ENCODE data around the gene INHBA.

The INHBA gene
- total RNA-seq: 0 reads per million in 2 donors

DNA sequence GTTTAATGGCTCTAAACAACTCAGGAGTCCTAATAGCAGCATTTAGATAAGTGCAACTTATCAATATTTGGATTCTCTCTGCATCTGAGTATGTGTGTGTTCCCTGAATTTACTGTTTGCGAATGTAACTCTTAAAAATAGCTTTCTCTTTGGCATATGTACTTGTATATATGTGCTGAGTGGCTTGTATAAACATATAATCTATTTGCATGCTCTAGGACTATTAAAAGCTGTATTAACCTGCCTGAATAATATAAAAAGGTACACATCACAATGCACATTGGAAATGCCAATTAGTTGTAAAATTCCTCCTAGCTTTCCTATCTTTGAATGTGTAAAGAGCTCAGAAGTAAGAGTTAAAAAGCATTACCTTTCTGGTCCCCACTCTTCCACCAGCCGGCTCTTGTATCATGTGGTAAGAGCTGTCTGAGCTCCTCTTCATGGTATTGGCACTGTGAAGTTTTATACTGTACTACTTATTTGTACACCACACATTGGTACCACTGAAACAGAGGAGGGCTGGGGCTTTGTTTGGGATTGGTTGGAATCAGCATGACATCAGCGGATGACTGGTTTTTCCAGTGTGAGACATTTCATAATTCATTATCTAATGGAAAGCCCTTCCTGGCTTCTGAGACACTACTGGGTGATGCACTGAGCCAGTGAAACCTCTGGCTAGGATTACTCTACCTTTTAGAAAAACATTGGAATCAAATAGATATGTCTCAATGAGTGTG, at the start of gene INHBA:
INHBA (minus strand) TSS at position 456 of the 737 bp plus-strand sequence. CDS start 2,716 bp downstream, outside the sequence.
- DNase-seq: no peak

DNA sequence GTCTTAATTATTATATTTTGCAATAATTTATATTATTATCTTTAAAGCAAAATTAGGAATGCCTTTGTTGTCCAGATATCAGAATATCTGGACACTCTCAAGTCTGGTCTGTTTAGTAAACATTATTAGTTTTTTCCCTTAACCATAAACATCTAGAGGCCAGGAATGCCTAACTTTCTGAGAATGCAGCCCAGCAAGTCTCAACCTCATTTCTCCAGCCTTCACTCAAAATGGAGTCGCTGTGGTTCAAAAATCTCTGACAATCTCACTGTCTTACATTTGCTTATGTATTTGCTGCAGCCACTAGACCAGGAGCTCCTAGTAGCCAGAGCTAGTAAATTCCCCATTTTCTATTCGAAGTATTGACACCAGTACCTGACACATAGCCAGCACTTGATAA, 49.7 kb upstream of the INHBA start:
- DNase-seq: no peak

GRCh38 chr7:41750661-41751540, 48.0 kb upstream of the INHBA start:
- DNase-seq: no peak

GRCh38 chr7:41747961-41748360, 45.1 kb upstream of the INHBA start:
- DNase-seq: no peak

GRCh38 chr7:41745451-41745850, 42.6 kb upstream of the INHBA start:
- no peak for DNase-seq

GRCh38 chr7:41744161-41744560, 41.3 kb upstream of the INHBA start:
- DNase-seq: no peak

DNA sequence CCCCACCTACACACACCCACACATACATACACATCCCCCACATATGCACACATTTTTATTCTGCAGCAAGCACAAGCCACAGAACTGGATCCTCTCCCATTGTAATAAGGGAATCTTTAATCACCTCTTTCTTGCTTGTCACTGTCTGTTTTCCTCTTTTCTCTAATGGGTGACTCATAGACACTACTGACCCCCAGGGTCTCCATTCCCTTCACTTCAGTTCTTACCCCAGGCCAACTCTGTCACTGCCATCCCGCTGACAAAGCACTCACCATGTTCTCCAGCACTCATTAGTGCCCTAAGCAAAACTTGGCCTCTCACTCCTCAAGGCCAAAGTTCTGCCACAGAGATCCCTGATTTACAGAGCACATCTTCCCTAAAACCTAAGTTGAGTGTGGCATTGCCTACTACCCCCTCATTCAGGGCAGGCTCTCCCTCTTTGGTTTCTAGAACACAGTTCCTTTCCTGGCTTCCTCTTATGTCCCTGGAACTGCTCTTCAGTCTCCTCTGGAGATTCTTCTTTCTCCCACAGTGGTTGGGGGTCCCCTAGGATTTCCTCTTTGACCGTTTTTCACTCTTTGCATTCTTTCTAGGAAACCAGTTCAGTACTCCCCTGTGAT, 39.6 kb upstream of the INHBA start:
- DNase-seq: no peak

- DNase-seq: no peak
Measured at GRCh38 chr7:41738806-41739205, 35.9 kb upstream of the INHBA start.

GRCh38 chr7:41738336-41738735, 35.4 kb upstream of the INHBA start:
- DNase-seq: no peak

- DNase-seq: no peak
Measured at GRCh38 chr7:41735206-41735605, 32.3 kb upstream of the INHBA start.

DNA sequence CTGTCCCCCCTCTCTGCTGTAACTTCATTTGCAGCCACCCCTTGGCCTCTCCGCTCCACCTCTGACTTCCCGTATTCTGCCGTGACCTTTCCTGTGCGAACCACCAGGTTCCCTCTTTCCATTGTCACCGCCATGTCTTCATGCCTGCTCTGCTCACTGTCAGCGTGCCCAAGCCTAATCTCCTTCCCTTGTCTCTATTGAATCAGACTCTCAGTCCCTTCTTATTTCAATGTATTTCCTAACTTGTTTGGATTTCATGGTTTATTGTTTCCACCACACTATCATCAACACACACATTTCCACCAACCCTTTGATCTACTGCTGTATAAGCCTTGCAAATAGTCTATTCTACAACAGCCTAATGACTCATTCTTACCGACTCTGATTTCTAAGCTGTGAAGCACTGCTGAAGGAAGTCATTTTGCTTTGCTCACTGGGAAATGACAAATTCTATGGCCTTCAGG, 30.0 kb upstream of the INHBA start:
- DNase-seq: no peak

DNA sequence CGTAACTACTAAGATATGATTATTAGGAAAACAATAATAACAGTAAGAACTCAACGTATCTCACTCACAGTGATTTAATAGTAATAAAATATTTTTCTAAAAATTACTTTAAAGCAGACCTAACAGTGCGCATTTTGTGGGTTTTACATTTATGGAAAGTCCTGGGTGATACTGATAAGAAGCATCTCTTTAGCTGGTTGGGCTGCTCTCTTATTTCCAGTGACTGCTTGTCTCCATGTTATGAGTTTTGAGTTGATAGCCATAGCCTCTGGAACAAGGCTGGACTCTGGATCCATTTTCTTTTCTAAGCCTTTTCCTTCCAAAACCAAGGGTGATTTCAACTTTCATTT, 29.5 kb upstream of the INHBA start:
- no peak for DNase-seq

GRCh38 chr7:41731493-41732435, 28.9 kb upstream of the INHBA start:
- no peak for DNase-seq

GRCh38 chr7:41730668-41731067, 27.8 kb upstream of the INHBA start:
- no peak for DNase-seq

GRCh38 chr7:41730161-41730560, 27.3 kb upstream of the INHBA start:
- DNase-seq: no peak

DNA sequence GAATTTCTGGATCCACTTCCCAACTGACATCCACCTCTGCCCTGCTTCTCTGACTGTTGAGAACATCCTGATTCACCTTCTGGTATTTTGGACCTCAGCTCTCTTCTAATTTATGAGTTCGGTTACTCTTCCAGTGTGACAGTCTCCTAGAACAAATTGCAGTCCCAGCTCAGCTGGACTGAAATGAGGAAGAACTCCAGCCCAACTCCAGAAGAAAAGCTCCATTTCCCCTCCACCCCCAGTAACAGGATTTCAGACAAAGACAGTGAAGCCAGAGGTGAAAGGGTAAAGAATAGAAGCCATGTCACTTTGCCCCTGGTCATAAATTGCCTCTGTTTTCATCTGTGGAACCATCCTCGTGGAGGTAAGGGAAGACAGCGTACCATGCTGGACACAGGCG, 26.2 kb upstream of the INHBA start:
- DNase-seq: no peak

GRCh38 chr7:41725013-41725412, 22.1 kb upstream of the INHBA start:
- no peak for DNase-seq

GRCh38 chr7:41720886-41721285, 18.0 kb upstream of the INHBA start:
- no peak for DNase-seq

DNA sequence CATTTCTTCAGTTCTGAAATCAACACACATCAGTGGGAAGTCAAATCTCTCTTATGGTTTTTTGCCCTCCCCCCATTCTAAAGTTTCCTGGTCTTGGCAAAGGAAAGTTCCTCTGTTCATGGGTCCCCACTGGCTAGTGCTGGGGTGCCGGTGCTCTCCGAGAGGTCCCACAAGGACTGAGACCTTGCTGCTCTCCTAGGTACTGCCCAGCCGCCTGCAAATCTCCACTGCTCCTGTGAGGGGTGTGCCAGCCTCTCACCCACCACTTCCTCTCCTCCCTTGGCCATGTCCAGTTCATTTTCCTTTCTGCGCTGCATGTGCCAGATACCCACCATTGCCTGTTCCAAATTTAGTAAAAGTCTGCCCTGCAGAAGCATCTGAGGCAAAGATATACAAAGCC, 17.2 kb upstream of the INHBA start:
- no peak for DNase-seq

- DNase-seq: no peak
Measured at GRCh38 chr7:41716691-41717090, 13.8 kb upstream of the INHBA start.

GRCh38 chr7:41715000-41715399, 12.1 kb upstream of the INHBA start:
- no peak for DNase-seq

GRCh38 chr7:41711283-41712064, 8.6 kb upstream of the INHBA start:
- no peak for DNase-seq
